ENCODE results near the gene MAST4.

The MAST4 gene

GRCh38 chr5:66595756-66596635 lies at the start of gene MAST4:
Gene MAST4, plus strand, starts transcription at chr5:66596393. Its CDS starts 263 bp downstream, at chr5:66596656.
- no peak for DNase-seq (ENCODE audit: low read depth in 2 of 2, low spot score in 1 of 2)

GRCh38 chr5:66546541-66546940 lies 49.7 kb upstream of the MAST4 start:
- DNase-seq (ENCODE audit: low read depth in 2 of 2, low spot score in 1 of 2) = no peak

GRCh38 chr5:66551338-66551737 lies 44.9 kb upstream of the MAST4 start:
- no peak for DNase-seq (ENCODE audit: low read depth in 2 of 2, low spot score in 1 of 2)

GRCh38 chr5:66551945-66552344 lies 44.2 kb upstream of the MAST4 start:
- no peak for DNase-seq (ENCODE audit: low read depth in 2 of 2, low spot score in 1 of 2)

- DNase-seq (ENCODE audit: low read depth in 2 of 2, low spot score in 1 of 2) = no peak
These were observed 42.8 kb upstream of the MAST4 start for GRCh38 chr5:66553368-66553912.

GRCh38 chr5:66553916-66554575 lies 42.1 kb upstream of the MAST4 start:
- no peak for DNase-seq (ENCODE audit: low read depth in 2 of 2, low spot score in 1 of 2)

- DNase-seq (ENCODE audit: low read depth in 2 of 2, low spot score in 1 of 2) = no peak
These were observed 41.3 kb upstream of the MAST4 start for GRCh38 chr5:66554884-66555283.

GRCh38 chr5:66558560-66558959 lies 37.6 kb upstream of the MAST4 start:
- no peak for DNase-seq (ENCODE audit: low read depth in 2 of 2, low spot score in 1 of 2)

- DNase-seq (ENCODE audit: low read depth in 2 of 2, low spot score in 1 of 2) = no peak
These were observed 35.8 kb upstream of the MAST4 start for GRCh38 chr5:66560371-66560770.

- DNase-seq (ENCODE audit: low read depth in 2 of 2, low spot score in 1 of 2) = no peak
These were observed 34.8 kb upstream of the MAST4 start for GRCh38 chr5:66561256-66561990.

- DNase-seq (ENCODE audit: low read depth in 2 of 2, low spot score in 1 of 2) = no peak
These were observed 30.3 kb upstream of the MAST4 start for GRCh38 chr5:66565878-66566277.

- no peak for DNase-seq (ENCODE audit: low read depth in 2 of 2, low spot score in 1 of 2)
These were observed 28.7 kb upstream of the MAST4 start for GRCh38 chr5:66567474-66567873.

GRCh38 chr5:66570201-66570600 lies 26.0 kb upstream of the MAST4 start:
- no peak for DNase-seq (ENCODE audit: low read depth in 2 of 2, low spot score in 1 of 2)

- no peak for DNase-seq (ENCODE audit: low read depth in 2 of 2, low spot score in 1 of 2)
These were observed 22.5 kb upstream of the MAST4 start for GRCh38 chr5:66573733-66574132.

GRCh38 chr5:66582499-66583165 lies 13.6 kb upstream of the MAST4 start:
- DNase-seq (ENCODE audit: low read depth in 2 of 2, low spot score in 1 of 2) = no peak

- no peak for DNase-seq (ENCODE audit: low read depth in 2 of 2, low spot score in 1 of 2)
These were observed 10.9 kb upstream of the MAST4 start for GRCh38 chr5:66585291-66585690.

- no peak for DNase-seq (ENCODE audit: low read depth in 2 of 2, low spot score in 1 of 2)
These were observed 8.4 kb upstream of the MAST4 start for GRCh38 chr5:66587771-66588170.

- no peak for DNase-seq (ENCODE audit: low read depth in 2 of 2, low spot score in 1 of 2)
These were observed 516 bp downstream of the MAST4 start for GRCh38 chr5:66596636-66597182.

- DNase-seq (ENCODE audit: low read depth in 2 of 2, low spot score in 1 of 2) = no peak
These were observed 1.1 kb downstream of the MAST4 start for GRCh38 chr5:66597183-66597757.

GRCh38 chr5:66602621-66603020 lies 6.4 kb downstream of the MAST4 start:
- no peak for DNase-seq (ENCODE audit: low read depth in 2 of 2, low spot score in 1 of 2)
